GM18505 (cell line): Measurements from ENCODE around the gene SPG7.
A peak's percentile ranks its signal among the peaks of the same experiment; 100 is the strongest.

Experiments used
- ATAC-seq: cut with Tn5 transposase; IDR thresholded peaks from one replicate; pipeline ENCODE4 v1.9.1; 2021; ENCODE audit not compliant: unreplicated experiment
- POLR2A ChIP-seq: IDR thresholded peaks from 4 replicates; pipeline ENCODE4 v1.6.1; 2011; ENCODE audit warnings: borderline replicate concordance; ENCODE audit not compliant: insufficient read depth, insufficient read length; ENCODE audit errors: extremely low read depth

SPG7 gene

GRCh38 chr16:89550421-89551007, 42.3 kb downstream of the SPG7 start:
- TF ChIP-seq POLR2A, result no peak
- ATAC-seq, result no peak

GRCh38 chr16:89552329-89552728, 44.1 kb downstream of the SPG7 start:
- ATAC-seq, result no peak
- no peak for TF ChIP-seq POLR2A

- TF ChIP-seq POLR2A, result no peak
- no peak for ATAC-seq
Observed at GRCh38 chr16:89552913-89553312, 44.7 kb downstream of the SPG7 start.

- TF ChIP-seq POLR2A, result no peak
- ATAC-seq, result no peak
Observed at GRCh38 chr16:89553733-89554132, 45.5 kb downstream of the SPG7 start.

- TF ChIP-seq POLR2A, result no peak
- ATAC-seq, result no peak
Observed at GRCh38 chr16:89554343-89554742, 46.1 kb downstream of the SPG7 start.

- ATAC-seq, result no peak
- TF ChIP-seq POLR2A, result no peak
Observed at GRCh38 chr16:89555265-89555664, 47.1 kb downstream of the SPG7 start.

- no peak for ATAC-seq
- no peak for TF ChIP-seq POLR2A
Observed at GRCh38 chr16:89555780-89556179, 47.6 kb downstream of the SPG7 start.

GRCh38 chr16:89556750-89557689, 48.8 kb downstream of the SPG7 start:
- no peak for ATAC-seq
- TF ChIP-seq POLR2A, result no peak

- ATAC-seq, result no peak
- no peak for TF ChIP-seq POLR2A
Observed at GRCh38 chr16:89557690-89558490, 49.7 kb downstream of the SPG7 start.

- peak; percentile 71 for ATAC-seq
- TF ChIP-seq POLR2A, result peak; percentile 99
Observed at GRCh38 chr16:89560378-89561141, 52.4 kb downstream of the SPG7 start, which contains the start of gene RPL13. TSS of gene RPL13 (plus strand) at chr16:89560682. CDS start at chr16:89560960, 278 bp downstream.

- no peak for TF ChIP-seq POLR2A
- no peak for ATAC-seq
Observed at GRCh38 chr16:89561142-89561883, 53.1 kb downstream of the SPG7 start.
